ENCODE results near the gene TUBA4B.

TUBA4B gene

GRCh38 chr2:219218732-219219701, 34.0 kb upstream of the TUBA4B start, which contains the start of gene ABCB6:
Gene ABCB6, minus strand, starts transcription at chr2:219218958. Its CDS starts 285 bp downstream, at chr2:219218673.
- DNase-seq (ENCODE audit: low read depth) = peak; percentile 70

GRCh38 chr2:219219784-219220532, 33.1 kb upstream of the TUBA4B start:
- no peak for DNase-seq (ENCODE audit: low read depth)

- DNase-seq (ENCODE audit: low read depth) = no peak
Measured at GRCh38 chr2:219220652-219221402, 32.2 kb upstream of the TUBA4B start.

GRCh38 chr2:219221957-219222518, 31.0 kb upstream of the TUBA4B start:
- no peak for DNase-seq (ENCODE audit: low read depth)

- DNase-seq (ENCODE audit: low read depth) = no peak
Measured at GRCh38 chr2:219223831-219224610, 29.0 kb upstream of the TUBA4B start.

GRCh38 chr2:219225350-219225749, 27.7 kb upstream of the TUBA4B start:
- DNase-seq (ENCODE audit: low read depth) = no peak

- no peak for DNase-seq (ENCODE audit: low read depth)
Measured at GRCh38 chr2:219228041-219228910, 24.8 kb upstream of the TUBA4B start.

- no peak for DNase-seq (ENCODE audit: low read depth)
Measured at GRCh38 chr2:219228911-219229304, 24.1 kb upstream of the TUBA4B start.

- DNase-seq (ENCODE audit: low read depth) = peak; percentile 95
Measured at GRCh38 chr2:219229305-219230058, 23.6 kb upstream of the TUBA4B start, which contains the start of the genes ANKZF1 and ATG9A. Gene ANKZF1, plus strand, starts transcription at chr2:219229806. Its CDS starts 452 bp downstream, at chr2:219230258. Gene ATG9A, minus strand, starts transcription at chr2:219229636. Its CDS starts 1,612 bp downstream, at chr2:219228024.

- no peak for DNase-seq (ENCODE audit: low read depth)
Measured at GRCh38 chr2:219230059-219230540, 22.9 kb upstream of the TUBA4B start.

GRCh38 chr2:219234331-219234730, 18.7 kb upstream of the TUBA4B start:
- DNase-seq (ENCODE audit: low read depth) = no peak

- no peak for DNase-seq (ENCODE audit: low read depth)
Measured at GRCh38 chr2:219243291-219243761, 9.7 kb upstream of the TUBA4B start.

GRCh38 chr2:219244789-219245147, 8.3 kb upstream of the TUBA4B start:
- no peak for DNase-seq (ENCODE audit: low read depth)

GRCh38 chr2:219245148-219245898, 7.7 kb upstream of the TUBA4B start, which contains the start of the genes GLB1L and STK16:
Gene GLB1L, minus strand, starts transcription at chr2:219245444. Its CDS starts 1,871 bp downstream, at chr2:219243573.
Gene STK16, plus strand, starts transcription at chr2:219245479. Its CDS starts 521 bp downstream, at chr2:219246000.
- DNase-seq (ENCODE audit: low read depth) = peak; percentile 79

- DNase-seq (ENCODE audit: low read depth) = no peak
Measured at GRCh38 chr2:219245899-219246230, 7.2 kb upstream of the TUBA4B start.

GRCh38 chr2:219246559-219246958, 6.5 kb upstream of the TUBA4B start:
- DNase-seq (ENCODE audit: low read depth) = no peak

- DNase-seq (ENCODE audit: low read depth) = no peak
Measured at GRCh38 chr2:219247678-219248642, 5.1 kb upstream of the TUBA4B start.
